Endothelial cell (in vitro differentiated cells): ENCODE measurements around the gene VWA3B. TPM values are rescaled to one million over a fixed set of nuclear protein-coding genes. Genes with fewer than 3 reads are reported as not detected.
"Not testable (repeated sequence)": the region's sequence is repeated elsewhere in the genome, so short reads cannot be mapped to it uniquely, and the experiment has no call there.

Source experiments
- DNase-seq: peaks from one replicate; pipeline ENCODE4 v3.0.0; 2021; ENCODE audit warnings: low spot score
- H3K27ac Mint-ChIP-seq: one replicate; pipeline ENCODE4 v1.8.0; 2021; ENCODE audit warnings: mixed read lengths, inconsistent platforms; ENCODE audit not compliant: unreplicated experiment
- H3K27me3 Mint-ChIP-seq: one replicate; pipeline ENCODE4 v1.8.0; 2021; ENCODE audit warnings: mild to moderate bottlenecking, moderate library complexity, mixed read lengths, inconsistent platforms; ENCODE audit not compliant: unreplicated experiment
- H3K36me3 Mint-ChIP-seq: one replicate; pipeline ENCODE4 v1.8.0; 2021; ENCODE audit warnings: mild to moderate bottlenecking, low read depth, mixed read lengths, inconsistent platforms; ENCODE audit not compliant: unreplicated experiment
- H3K4me1 Mint-ChIP-seq: one replicate; pipeline ENCODE4 v1.8.0; 2021; ENCODE audit warnings: mild to moderate bottlenecking, mixed read lengths, inconsistent platforms; ENCODE audit not compliant: unreplicated experiment
- H3K4me3 Mint-ChIP-seq: one replicate; pipeline ENCODE4 v1.8.0; 2021; ENCODE audit warnings: mild to moderate bottlenecking, mixed read lengths, inconsistent platforms; ENCODE audit not compliant: unreplicated experiment
- H3K9me3 Mint-ChIP-seq: one replicate; pipeline ENCODE4 v1.8.0; 2021; ENCODE audit warnings: mixed read lengths, inconsistent platforms; ENCODE audit not compliant: unreplicated experiment
- total RNA-seq: library from RNA; stranded (reverse); fragmentation: NEBNext Ultra II Directional; extraction: Animal tissue kit (Norgen Biotek cat#: 25700); gene quantifications from one replicate; pipeline ENCODE4 v1.2.1, GENCODE V29; 2021; ENCODE audit not compliant: unreplicated experiment
- TF ChIP-seq, protein P1 (sequence below): fragments of 200-600 bp; sonication (generic); IDR thresholded peaks from one replicate; pipeline ENCODE4 v1.5.0; 2021; ENCODE audit warnings: antibody characterized with exemption; ENCODE audit not compliant: unreplicated experiment

The VWA3B gene
- total RNA-seq, 1 donor from 2014 or later = not detected

- DNase-seq = no peak
- TF ChIP-seq, protein P1, sequence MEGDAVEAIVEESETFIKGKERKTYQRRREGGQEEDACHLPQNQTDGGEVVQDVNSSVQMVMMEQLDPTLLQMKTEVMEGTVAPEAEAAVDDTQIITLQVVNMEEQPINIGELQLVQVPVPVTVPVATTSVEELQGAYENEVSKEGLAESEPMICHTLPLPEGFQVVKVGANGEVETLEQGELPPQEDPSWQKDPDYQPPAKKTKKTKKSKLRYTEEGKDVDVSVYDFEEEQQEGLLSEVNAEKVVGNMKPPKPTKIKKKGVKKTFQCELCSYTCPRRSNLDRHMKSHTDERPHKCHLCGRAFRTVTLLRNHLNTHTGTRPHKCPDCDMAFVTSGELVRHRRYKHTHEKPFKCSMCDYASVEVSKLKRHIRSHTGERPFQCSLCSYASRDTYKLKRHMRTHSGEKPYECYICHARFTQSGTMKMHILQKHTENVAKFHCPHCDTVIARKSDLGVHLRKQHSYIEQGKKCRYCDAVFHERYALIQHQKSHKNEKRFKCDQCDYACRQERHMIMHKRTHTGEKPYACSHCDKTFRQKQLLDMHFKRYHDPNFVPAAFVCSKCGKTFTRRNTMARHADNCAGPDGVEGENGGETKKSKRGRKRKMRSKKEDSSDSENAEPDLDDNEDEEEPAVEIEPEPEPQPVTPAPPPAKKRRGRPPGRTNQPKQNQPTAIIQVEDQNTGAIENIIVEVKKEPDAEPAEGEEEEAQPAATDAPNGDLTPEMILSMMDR = no peak
- peaks cover 3% of the 10 kb centered on the region for H3K9me3 Mint-ChIP-seq
- no peaks in the 10 kb centered on the region for H3K36me3 Mint-ChIP-seq
- H3K4me3 Mint-ChIP-seq = no peak overlapping the region
- H3K27me3 Mint-ChIP-seq = peaks cover 2% of the 10 kb centered on the region
- no peak overlapping the region for H3K27ac Mint-ChIP-seq
- peaks cover 13% of the 10 kb centered on the region for H3K4me1 Mint-ChIP-seq
These were observed 4.8 kb downstream of the VWA3B start for GRCh38 chr2:98091738-98092137.

- peaks cover 2% of the 10 kb centered on the region for H3K27me3 Mint-ChIP-seq
- H3K9me3 Mint-ChIP-seq = peaks cover 3% of the 10 kb centered on the region
- H3K4me3 Mint-ChIP-seq = no peak overlapping the region
- no peak for DNase-seq
- peaks cover 8% of the 10 kb centered on the region for H3K4me1 Mint-ChIP-seq
- H3K36me3 Mint-ChIP-seq = no peaks in the 10 kb centered on the region
- TF ChIP-seq, protein P1 = no peak
- H3K27ac Mint-ChIP-seq = no peak overlapping the region
These were observed 6.2 kb downstream of the VWA3B start for GRCh38 chr2:98093146-98093545.

DNA sequence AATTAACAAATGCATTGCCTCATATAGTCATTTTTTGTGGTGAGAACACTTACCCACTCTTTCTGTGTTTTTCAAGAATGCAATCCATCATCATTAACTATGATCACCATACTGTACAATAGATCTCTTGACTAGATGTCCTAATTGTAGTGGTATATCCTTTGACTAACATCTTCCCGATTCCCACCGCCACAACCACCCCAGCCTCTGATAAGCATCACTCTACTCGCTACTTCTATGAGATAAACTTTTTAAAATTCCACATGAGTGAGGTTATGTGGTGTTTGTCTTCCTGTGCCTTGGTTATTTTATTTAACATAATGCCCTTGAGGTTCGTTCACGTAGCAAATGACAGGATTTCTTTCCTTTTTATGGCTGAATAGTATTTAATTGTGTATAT is 6.6 kb downstream of the VWA3B start:
- H3K4me1 Mint-ChIP-seq = peaks cover 4% of the 10 kb centered on the region
- H3K9me3 Mint-ChIP-seq = peaks cover 3% of the 10 kb centered on the region
- no peaks in the 10 kb centered on the region for H3K36me3 Mint-ChIP-seq
- peaks cover 2% of the 10 kb centered on the region for H3K27me3 Mint-ChIP-seq
- TF ChIP-seq, protein P1 = no peak
- no peak overlapping the region for H3K27ac Mint-ChIP-seq
- no peak for DNase-seq
- H3K4me3 Mint-ChIP-seq = no peak overlapping the region

DNA sequence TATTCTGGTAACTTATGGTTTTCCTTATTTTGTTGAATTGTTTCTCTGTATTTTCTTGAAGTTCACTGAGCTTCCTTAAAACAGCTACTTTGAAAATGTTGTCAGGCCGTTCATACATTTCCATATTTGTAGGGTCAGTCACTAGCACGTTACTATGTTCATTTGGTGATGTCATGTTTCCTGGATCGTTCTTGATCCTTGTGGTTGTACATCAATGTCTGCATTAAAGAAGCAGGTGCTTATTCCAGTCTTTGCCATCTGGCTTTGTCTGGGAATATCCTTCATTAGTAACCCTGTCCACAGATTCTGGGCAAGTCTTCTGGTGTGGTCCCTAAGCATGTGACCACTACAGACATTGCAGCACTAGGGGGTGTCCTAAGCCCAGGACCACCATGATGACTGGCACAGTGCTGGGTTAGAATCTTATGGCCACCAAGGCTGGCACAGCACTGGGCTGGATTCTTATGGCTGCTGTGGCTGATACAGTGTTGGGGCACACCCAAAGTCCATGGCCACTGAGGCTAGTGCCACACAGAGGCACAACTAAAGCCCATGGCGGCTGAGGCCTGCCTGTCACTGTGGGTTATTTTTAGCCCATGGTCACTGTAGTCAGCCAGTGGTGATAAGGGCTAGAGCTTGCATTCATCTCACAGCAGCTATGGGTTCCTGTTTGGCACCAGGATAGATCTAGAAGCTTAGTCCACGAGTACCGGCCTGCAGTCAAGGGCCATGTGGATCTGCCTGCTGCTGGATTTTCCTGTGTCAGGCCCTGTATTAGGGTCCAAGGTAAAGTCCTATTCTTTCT is 13.2 kb downstream of the VWA3B start:
- Mint-ChIP-seq H3K9me3 (peaks cover 3% of the 10 kb centered on the region), H3K27me3 (no peaks in the 10 kb centered on the region), H3K4me1 (no peaks in the 10 kb centered on the region), H3K4me3 (no peak overlapping the region), H3K27ac (no peak overlapping the region), H3K36me3 (no peaks in the 10 kb centered on the region)
- DNase-seq = no peak
- TF ChIP-seq, protein P1 = no peak

DNA sequence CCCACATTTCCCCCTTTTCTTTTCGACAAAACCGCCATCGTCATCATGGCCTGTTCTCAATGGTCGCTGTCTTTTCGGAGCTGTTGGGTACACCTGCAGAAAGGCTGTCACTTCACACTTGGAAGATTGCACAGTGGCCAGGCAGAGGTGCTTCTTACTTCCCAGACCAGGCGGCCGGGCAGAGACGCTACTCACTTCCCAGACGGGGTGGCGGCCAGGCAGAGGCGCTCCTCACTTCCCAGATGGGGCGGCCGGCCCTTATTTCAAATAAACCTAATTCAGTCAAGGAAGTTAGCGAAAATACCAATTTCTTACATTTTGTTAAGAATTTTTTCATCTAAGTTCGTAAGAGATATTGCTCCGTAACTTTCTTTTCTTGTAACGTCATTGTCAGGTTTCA is 15.3 kb downstream of the VWA3B start:
- H3K4me1 Mint-ChIP-seq, H3K4me3 Mint-ChIP-seq, DNase-seq, H3K9me3 Mint-ChIP-seq, H3K27ac Mint-ChIP-seq, H3K36me3 Mint-ChIP-seq, H3K27me3 Mint-ChIP-seq: not testable (repeated sequence)
